Loucy (cell line): ENCODE data around the gene SPOP.

ENCODE experiments used
- CTCF ChIP-seq: fragments of 200-600 bp; sonication (generic); conservative IDR thresholded peaks from 2 replicates; pipeline ENCODE4 v1.5.1; 2014; ENCODE audit warnings: mild to moderate bottlenecking, antibody characterized with exemption, low read length
- EZH2phosphoT487 ChIP-seq: fragments of 200-600 bp; IDR thresholded peaks from 2 replicates; pipeline ENCODE4 v1.6.1; 2018; ENCODE audit warnings: antibody characterized with exemption, mild to moderate bottlenecking, moderate library complexity, borderline replicate concordance

GRCh38 chr17:49588312-49588711, 89.6 kb downstream of the SPOP start:
- TF ChIP-seq CTCF, result no peak
- no peak for TF ChIP-seq EZH2phosphoT487
